Dedifferentiated amniotic fluid mesenchymal stem cell (primary cell): ENCODE data around the gene TSPAN7.

Experiments used
- DNase-seq: peaks from one replicate; pipeline ENCODE4 v3.0.0-alpha.2; 2016; ENCODE audit errors: extremely low spot score

The TSPAN7 gene

DNA sequence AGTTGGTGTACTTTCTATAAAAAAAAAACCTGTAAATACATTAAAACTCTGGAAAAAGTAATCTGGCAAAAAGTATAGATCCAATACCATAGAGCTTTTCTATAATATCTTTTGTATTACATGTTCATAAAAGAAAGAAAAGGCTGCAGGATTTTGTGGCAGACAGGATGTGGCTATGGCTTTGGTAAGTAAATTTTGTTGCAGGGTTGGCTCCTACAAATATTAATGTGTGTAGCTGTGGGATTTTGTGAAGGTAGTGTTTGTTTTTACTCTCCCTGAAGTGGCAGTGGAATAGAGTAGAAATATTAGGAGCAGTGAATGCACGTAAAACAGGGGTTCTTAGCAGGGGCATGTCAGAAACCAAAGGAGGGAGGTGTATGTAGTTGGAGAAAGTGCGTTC, 84.8 kb downstream of the TSPAN7 start:
- no peak for DNase-seq

- DNase-seq: no peak
These were observed 87.9 kb downstream of the TSPAN7 start for GRCh38 chrX:38649221-38649620.

- no peak for DNase-seq
These were observed 88.6 kb downstream of the TSPAN7 start for GRCh38 chrX:38649674-38650647.

DNA sequence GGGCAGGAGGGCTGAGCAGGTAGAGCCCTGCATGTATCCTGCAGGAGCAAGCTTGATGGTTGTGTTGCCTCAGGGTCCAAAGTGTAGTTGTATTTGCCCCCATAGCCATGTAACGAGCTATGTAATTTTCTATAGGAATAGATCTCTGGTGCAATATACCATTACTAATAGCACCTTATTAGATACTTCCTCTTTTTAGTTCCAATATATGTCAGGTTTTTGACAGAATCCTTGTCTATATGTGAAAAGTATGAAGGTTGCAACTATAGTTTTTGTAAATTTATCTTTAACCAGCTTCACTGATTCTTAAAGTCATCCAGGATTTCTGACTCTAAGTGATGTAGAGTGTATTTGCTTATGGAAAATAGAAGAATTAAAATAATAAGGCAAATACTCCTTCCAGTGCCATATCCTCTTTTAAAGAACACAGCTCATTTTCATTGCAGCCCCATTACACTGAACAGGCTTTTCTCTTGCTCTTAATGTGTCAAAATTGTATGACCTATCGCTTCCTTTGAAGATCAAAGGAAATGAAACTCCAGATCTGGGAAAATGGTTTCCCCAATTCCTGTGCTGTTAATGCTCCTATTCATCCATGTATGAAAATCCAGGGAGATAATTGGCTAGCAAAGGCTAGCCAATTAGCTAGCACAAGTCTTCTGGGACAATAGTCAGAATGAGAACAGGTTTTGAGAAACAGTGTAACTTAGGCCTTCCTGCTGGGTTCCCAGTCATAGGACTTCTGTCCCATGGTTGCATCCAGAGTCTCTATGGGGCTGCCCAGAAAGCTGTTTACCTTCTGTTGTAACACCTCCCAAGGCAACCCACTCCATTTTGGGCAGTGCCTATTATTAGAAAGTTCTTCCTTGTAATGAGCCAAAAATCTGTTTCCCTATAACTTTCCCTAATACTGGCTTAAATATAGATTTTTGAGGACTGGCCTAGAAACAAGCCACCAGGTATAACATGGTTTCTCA, 90.6 kb downstream of the TSPAN7 start:
- DNase-seq: no peak

GRCh38 chrX:38652934-38653442, 91.6 kb downstream of the TSPAN7 start:
- DNase-seq: no peak

GRCh38 chrX:38654302-38654701, 93.0 kb downstream of the TSPAN7 start:
- DNase-seq: no peak

- DNase-seq: no peak
These were observed 95.1 kb downstream of the TSPAN7 start for GRCh38 chrX:38656350-38656915.

GRCh38 chrX:38657562-38657961, 96.2 kb downstream of the TSPAN7 start:
- no peak for DNase-seq

DNA sequence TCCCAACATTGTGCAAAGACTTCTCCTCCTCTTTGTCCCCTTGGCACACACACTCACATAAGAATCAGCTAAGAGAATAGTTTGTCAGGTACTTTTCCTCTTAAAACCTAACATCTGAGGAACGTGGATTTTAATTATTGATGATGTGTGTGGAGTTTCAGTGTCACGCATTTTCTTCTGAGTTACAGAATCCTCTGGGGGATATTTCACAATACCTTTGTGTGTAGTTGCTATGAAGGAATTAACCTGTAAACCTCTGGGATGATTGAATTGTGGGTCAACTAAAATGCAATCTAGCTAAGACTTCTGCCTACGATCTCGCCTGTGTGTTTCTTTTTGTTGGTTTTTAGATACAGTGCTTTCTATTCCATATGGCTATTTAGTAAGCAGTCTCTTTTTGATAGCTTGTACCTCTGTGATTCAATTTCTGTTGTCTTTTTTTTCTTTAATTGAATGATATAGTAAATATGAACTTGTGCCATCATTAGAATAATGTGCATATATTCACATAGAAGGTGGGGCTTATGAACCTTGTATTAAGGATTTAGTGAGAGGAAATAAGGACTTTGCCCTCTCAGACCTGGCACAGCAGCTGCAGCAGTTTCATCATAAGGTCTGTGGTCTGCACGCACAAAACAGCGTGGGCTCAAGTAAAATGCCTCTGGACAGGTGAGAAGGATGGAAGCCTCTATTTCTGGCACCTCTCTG, 99.2 kb downstream of the TSPAN7 start:
- DNase-seq: no peak

- DNase-seq: no peak
These were observed 99.7 kb downstream of the TSPAN7 start for GRCh38 chrX:38661103-38661441.

DNA sequence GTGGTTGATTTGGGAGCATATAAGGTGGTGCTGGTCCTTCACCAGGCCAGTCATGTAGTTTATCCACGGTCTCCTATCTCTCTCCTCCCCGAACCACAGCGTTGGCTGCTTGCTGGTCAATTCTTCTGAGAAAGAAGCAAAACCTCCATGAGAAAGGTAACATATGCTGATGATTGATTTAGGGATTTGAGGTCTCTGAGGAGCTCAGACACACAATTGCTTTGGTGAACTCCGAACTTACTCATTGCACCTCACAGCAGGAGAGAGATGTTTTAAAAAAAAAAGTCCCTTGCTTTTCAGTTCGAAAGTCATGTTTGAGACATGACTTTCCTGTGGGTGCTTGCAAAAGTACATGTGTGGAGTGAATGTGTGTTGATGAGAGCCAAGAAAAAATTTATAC, 100.2 kb downstream of the TSPAN7 start:
- no peak for DNase-seq

GRCh38 chrX:38662640-38663039, 101.3 kb downstream of the TSPAN7 start:
- no peak for DNase-seq

DNA sequence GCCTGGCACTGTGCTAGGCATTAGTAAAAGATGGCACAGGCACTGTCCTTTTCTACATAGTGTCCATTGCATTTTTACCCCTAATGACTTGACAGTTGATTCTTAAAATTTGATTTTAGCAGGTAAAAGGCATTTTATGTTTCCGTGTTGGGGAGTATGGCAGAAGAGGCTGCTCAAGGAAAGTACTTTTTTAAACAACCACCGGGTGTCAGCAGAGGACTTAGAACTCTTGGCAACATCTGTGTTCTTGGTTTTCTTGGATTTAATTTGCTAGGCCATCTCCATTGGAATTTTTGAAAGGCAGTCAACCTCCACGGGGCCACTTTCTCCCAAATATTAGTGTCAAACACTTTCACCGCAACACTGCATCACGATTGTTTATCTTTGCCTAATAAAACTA, 102.9 kb downstream of the TSPAN7 start:
- no peak for DNase-seq

- DNase-seq: no peak
These were observed 105.6 kb downstream of the TSPAN7 start for GRCh38 chrX:38666909-38667308.

DNA sequence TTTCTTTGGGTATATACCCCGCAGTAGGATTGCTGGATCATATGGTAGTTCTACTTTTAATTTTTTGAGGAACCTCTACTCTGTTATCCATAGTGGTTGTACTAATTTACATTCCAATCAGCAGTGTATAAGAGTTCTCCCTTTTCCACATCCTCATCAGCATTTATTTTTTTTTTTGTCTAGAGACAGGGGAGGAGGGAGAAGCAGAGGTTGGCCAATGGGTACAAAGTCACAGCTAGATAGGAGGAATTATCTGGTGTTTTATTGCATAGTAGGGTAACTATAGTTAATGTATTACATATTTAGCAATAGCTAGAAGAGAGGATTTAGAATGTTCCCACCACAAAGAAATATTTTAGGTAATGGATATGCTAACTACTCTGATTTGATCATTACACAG, 107.4 kb downstream of the TSPAN7 start:
- no peak for DNase-seq

GRCh38 chrX:38669428-38669827, 108.1 kb downstream of the TSPAN7 start:
- no peak for DNase-seq

GRCh38 chrX:38672646-38673045, 111.3 kb downstream of the TSPAN7 start:
- DNase-seq: no peak

- no peak for DNase-seq
These were observed 114.5 kb downstream of the TSPAN7 start for GRCh38 chrX:38675856-38676255.

DNA sequence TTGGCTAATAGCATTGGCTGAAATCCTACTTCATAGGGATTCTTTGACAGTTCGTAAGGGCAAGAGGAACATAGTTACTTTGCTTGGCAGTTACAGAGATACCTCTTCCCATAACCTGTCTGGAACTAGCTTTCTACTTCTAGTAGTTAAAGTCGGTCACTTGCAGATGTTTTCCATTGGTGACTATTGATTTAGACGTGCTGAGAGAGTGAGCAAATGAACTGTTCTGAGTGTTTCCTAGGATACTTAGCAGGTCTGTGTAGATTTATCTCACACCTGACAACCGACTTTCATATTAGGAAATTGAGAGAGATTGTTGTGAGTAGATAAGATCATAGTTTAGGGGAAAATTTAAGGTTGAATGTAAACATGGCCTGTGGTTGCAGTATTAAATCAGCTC, 116.8 kb downstream of the TSPAN7 start:
- no peak for DNase-seq

- no peak for DNase-seq
These were observed 117.5 kb downstream of the TSPAN7 start for GRCh38 chrX:38678821-38679220.

DNA sequence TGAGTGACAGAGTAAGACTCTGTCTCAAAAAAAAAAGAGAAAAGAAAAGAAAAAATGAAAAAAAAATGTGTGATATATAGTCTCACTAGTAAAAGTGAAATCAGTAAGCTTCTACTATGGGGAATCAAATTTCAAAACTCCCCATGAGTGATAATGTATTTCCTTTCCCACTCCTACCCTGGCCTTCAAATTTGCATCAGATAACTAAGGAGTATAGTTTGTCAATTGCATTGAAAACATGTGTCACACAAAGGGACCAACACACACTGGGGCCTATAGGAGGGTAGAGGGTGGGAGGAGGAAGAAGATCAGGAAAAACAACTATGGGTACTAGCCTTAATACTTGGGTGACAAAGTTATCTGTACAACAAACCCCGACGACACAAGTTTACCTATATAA, 118.4 kb downstream of the TSPAN7 start:
- DNase-seq: no peak
